A549 treated with Hydrocortisone at 1 μM for 4 hours (cell line): ENCODE data around the gene PATZ1. TPM values are rescaled to one million over a fixed set of nuclear protein-coding genes. Genes with fewer than 3 reads are reported as not detected.

ENCODE experiments used
- total RNA-seq: library from RNA; stranded (reverse); fragments of 200-300 nt; extraction: Qiagen RNA extraction; gene quantifications from 5 replicates; pipeline ENCODE4 v1.2.3, GENCODE V29; 2022

Gene PATZ1
- 20.1 to 22.5 TPM (median 21.6 TPM) in 5 replicates for total RNA-seq

GRCh38 chr22:31346255-31346732 lies at the start of gene PATZ1:
Gene PATZ1, minus strand, starts transcription at chr22:31346346. Its CDS starts 744 bp downstream, at chr22:31345602.

GRCh38 chr22:31292236-31292989 lies 53.7 kb downstream of the PATZ1 start, which contains the start of gene PIK3IP1:
Gene PIK3IP1, minus strand, starts transcription at chr22:31292488. Its CDS starts 144 bp downstream, at chr22:31292344.

Other genes with a start within 250 kb of the PATZ1 start
- 49.5 to 76.8 TPM (median 67.1 TPM) in 5 replicates for gene SELENOM, start 238.8 kb downstream of the PATZ1 start, total RNA-seq
- 0.33 to 0.70 TPM (median 0.54 TPM) in 5 replicates for gene INPP5J, start 223.4 kb downstream of the PATZ1 start, total RNA-seq
- gene PLA2G3, start 205.8 kb downstream of the PATZ1 start, total RNA-seq, result not detected in 5 replicates
- 23.4 to 26.5 TPM (median 25.2 TPM) in 5 replicates for gene RNF185, start 186.2 kb downstream of the PATZ1 start, total RNA-seq
- 6.9 to 8.5 TPM (median 7.2 TPM) in 5 replicates for gene LIMK2, start 134.0 kb downstream of the PATZ1 start, total RNA-seq
- gene PIK3IP1, start 53.9 kb downstream of the PATZ1 start, total RNA-seq, result 0.64 to 0.84 TPM (median 0.74 TPM) in 5 replicates
- 54.8 to 94.9 TPM (median 59.1 TPM) in 5 replicates for gene DRG1, start 53.3 kb upstream of the PATZ1 start, total RNA-seq
- 12.1 to 18.1 TPM (median 15.3 TPM) in 5 replicates for gene EIF4ENIF1, start 143.5 kb upstream of the PATZ1 start, total RNA-seq
- gene SFI1, start 150.2 kb upstream of the PATZ1 start, total RNA-seq, result 8.0 to 11.0 TPM (median 10.2 TPM) in 5 replicates